ENCODE data around the gene MST1R. TPM values are rescaled to one million over a fixed set of nuclear protein-coding genes. Genes with fewer than 3 reads are reported as not detected.

Gene MST1R
- total RNA-seq, 1 donor from 2014 or later, result 1.3 TPM

DNA sequence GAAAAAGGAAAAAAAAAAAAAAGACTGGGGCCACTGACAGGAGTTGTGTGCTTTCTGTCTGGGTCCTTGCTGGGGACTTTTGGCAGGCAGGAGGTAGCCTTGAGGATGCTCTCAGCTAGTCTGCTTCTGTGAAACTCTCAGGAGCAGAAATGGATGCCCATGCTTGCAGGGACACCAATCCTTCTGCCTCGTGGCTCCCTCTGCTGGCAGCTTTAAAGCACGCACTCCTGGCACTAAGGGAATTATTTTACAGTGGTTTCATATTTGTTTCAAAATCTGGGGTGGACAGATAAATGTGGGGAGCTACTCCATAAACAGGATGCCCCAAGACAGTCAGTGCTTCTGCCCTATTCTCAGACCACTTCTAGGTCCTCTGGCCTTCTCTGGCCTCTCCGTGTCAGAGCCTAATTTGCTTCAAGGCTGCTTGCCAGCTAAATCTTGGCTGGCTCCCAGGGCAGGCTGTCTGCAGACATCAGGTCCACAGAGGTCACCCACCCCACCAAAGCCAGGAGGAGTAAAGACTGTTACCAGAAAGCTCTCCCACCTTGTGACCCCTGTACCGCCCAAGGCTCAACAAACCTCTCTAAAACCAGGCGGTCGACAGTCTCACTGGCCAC is 64.4 kb downstream of the MST1R start:
- no peak overlapping the region for H3K27ac Mint-ChIP-seq
- H3K36me3 Mint-ChIP-seq (ENCODE audit: low read depth), result peaks cover 15% of the 10 kb centered on the region
- peaks cover 1% of the 10 kb centered on the region for H3K4me1 Mint-ChIP-seq (ENCODE audit: low read depth)
- no peak overlapping the region for H3K4me3 Mint-ChIP-seq (ENCODE audit: low read depth)
- intact Hi-C loops (cut with micrococcal nuclease), result loop anchor here (1.0 to 2.0 kb wide), 4 partner anchors 24 to 300 kb away; no protein-coding TSS in a partner anchor
- no peaks in the 10 kb centered on the region for H3K9me3 Mint-ChIP-seq
- peak; percentile 66 for DNase-seq (ENCODE audit: low spot score)
- no peaks in the 10 kb centered on the region for H3K27me3 Mint-ChIP-seq (ENCODE audit: low read depth)

Other genes starting within 250 kb of the MST1R start
- 111 and 113 TPM in 2 replicates for gene APEH, start 229.5 kb downstream of the MST1R start, total RNA-seq
- gene MST1, start 214.4 kb downstream of the MST1R start, total RNA-seq, result 8.3 and 11.1 TPM in 2 replicates
- gene RNF123, start 214.3 kb downstream of the MST1R start, total RNA-seq, result 43.0 and 45.1 TPM in 2 replicates
- gene AMIGO3, start 184.2 kb downstream of the MST1R start, total RNA-seq, result not detected in 2 replicates
- gene GMPPB, start 179.9 kb downstream of the MST1R start, total RNA-seq, result 45.9 and 48.0 TPM in 2 replicates
- gene IP6K1, start 117.3 kb downstream of the MST1R start, total RNA-seq, result 36.9 and 40.7 TPM in 2 replicates
- 0.16 TPM in 1 of 2 replicates, not detected in the other for gene CDHR4, start 104.0 kb downstream of the MST1R start, total RNA-seq
- gene INKA1, start 100.6 kb downstream of the MST1R start, total RNA-seq, result 1.2 and 2.3 TPM in 2 replicates
- gene UBA7, start 89.9 kb downstream of the MST1R start, total RNA-seq, result 92.0 and 95.7 TPM in 2 replicates
- 21.0 and 26.6 TPM in 2 replicates for gene TRAIP, start 47.3 kb downstream of the MST1R start, total RNA-seq
- gene CAMKV, start 34.0 kb downstream of the MST1R start, total RNA-seq, result 0.39 and 0.46 TPM in 2 replicates
- gene MON1A, start 25.9 kb upstream of the MST1R start, total RNA-seq, result 15.1 and 15.7 TPM in 2 replicates
- gene RBM6, start 36.3 kb upstream of the MST1R start, total RNA-seq, result 99.2 and 104 TPM in 2 replicates
- 139 and 144 TPM in 2 replicates for gene RBM5, start 185.0 kb upstream of the MST1R start, total RNA-seq